KOPT-K1 (cell line): ENCODE measurements around the gene PDZD8.

Experiments
- H3K27ac ChIP-seq: fragments of 200-600 bp; sonication (generic); 2 replicates; pipeline ENCODE4 v1.5.1; 2016; ENCODE audit warnings: antibody characterized with exemption, mild to moderate bottlenecking, low read depth, low read length; ENCODE audit not compliant: poor library complexity, severe bottlenecking
- H3K36me3 ChIP-seq: fragments of 200-600 bp; sonication (generic); 2 replicates; pipeline ENCODE4 v1.5.1; 2017; ENCODE audit warnings: antibody characterized with exemption, mild to moderate bottlenecking, low read length, moderate library complexity; ENCODE audit not compliant: insufficient read depth
- H3K9me3 ChIP-seq: fragments of 200-600 bp; sonication (generic); 2 replicates; pipeline ENCODE4 v1.5.1; 2017; ENCODE audit warnings: antibody characterized with exemption, low read length, mild to moderate bottlenecking; ENCODE audit not compliant: insufficient read depth, poor library complexity, severe bottlenecking

The PDZD8 gene

DNA sequence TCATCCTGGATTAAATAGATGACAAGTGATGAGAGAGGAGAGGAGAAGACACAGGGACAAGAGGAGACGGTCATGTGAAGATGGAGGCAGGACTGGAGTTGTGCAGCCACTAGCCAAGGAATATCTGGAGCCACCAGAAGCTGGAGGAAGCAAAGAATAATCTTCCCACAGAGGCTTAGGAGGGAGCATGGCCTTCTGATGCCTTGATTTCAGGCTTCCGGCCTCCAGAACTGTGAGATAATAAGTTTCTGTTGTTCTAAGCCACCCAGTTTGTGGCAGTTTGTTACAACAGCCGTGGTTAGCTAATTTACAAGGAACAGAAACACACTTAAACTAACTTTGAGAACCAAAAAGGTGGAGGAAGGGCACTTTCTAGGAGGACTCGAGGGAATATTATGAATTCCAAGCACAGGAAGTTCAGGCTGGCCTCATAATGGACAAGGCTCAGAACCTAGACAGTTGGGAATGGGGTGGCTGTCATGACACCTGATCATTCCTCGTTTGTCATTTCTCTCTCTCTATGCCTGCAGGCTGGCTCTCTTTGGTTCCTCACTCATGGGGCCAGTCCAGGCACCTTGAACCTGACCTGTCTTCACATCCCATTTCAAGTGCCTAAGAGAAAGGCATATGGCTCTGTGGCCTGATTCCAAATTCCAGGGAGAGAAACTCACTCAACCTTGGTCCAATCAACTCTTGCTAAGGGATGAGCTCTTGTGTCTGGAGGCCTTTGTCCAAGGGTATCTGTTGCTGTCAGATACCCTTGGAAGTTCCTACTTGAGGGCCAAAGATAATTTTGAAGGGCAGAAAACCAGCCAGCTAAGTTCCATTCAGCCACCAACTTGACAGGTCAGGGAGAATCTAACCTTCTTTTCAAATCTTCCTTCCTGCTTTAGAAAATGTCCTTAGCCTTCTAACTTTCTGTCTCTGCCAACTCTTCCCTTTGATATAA is 33.5 kb upstream of the PDZD8 start:
- Histone ChIP-seq H3K9me3 (no peaks in the 10 kb centered on the region), H3K36me3 (no peaks in the 10 kb centered on the region), H3K27ac (no peak overlapping the region)

DNA sequence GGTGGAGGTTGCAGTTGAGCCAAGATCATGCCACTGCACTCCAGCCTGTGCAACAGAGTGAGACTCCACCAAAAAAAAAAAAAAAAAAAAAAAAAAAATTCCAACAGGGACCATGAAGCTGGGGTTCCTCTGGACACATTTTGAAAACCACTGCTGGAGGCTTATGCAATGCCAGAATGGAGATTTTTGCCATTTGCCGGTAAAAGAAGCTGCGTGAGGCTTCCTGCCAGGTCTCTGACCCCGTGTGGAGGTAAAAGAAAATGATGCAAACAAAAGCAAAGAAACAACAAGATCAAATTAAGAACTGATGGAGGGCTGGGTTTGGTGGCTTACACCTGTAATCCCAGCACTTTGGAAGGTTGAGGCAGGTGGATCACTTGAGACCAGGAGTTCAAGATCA is 30.5 kb upstream of the PDZD8 start:
- no peaks in the 10 kb centered on the region for H3K9me3 ChIP-seq
- no peaks in the 10 kb centered on the region for H3K36me3 ChIP-seq
- H3K27ac ChIP-seq: no peak overlapping the region

DNA sequence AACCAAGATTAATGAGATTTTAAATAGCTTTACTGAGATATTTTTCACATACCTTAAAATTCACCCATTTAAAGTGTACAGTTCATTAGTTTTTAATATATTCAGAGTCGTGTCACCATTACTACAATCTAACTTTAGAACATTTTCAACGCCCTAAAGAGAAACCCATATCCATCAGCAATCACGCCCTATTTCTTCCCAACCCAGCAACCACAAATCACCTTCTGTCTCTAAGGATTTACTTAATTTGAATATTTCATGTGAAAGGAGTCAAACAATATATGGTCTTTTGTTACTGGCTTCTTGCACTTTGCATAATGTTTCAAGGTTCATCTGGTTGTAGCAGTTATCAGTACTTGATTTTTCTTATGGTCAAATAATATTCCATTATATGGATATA is 25.1 kb upstream of the PDZD8 start:
- no peak overlapping the region for H3K27ac ChIP-seq
- no peaks in the 10 kb centered on the region for H3K9me3 ChIP-seq
- H3K36me3 ChIP-seq: no peaks in the 10 kb centered on the region

DNA sequence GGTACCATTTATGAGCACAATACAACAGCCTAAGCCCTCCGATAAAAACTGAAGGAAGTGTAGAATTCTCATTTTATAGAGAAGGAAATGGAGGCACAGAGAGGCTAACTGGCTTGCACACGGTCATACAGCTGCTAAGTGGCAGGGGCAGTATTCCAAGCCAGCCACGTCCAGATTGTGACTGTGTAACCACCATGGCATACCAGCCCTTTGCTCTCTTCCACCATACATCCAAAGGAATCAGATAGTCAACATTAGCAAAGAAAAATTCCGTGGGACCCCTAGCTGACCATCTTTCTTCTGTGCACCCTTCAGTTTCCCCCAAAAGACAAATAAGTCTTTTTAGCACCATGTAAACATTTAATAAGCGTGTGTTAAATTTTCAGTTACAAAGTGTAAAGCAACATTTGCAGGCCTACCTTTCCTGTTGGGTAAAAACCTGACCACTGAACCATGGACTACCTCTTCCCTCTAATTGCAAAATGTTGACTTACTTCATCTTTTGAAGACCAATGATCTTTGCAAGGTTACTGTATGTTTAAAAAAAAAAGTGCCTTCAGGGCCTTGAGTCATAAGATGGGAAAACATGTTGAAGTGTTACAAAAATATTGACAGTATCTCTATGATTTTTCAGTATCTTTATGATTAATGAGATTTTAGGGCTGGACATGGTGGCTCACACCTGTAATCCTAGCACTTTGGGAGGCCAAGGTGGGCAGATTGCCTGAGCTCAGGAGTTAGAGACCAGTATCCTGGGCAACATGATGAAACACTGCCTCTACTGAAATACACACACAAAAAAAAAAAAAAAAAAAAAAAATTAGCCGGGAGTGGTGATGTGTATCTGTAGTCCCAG is 24.3 kb upstream of the PDZD8 start:
- no peaks in the 10 kb centered on the region for H3K36me3 ChIP-seq
- no peak overlapping the region for H3K27ac ChIP-seq
- H3K9me3 ChIP-seq: no peaks in the 10 kb centered on the region

DNA sequence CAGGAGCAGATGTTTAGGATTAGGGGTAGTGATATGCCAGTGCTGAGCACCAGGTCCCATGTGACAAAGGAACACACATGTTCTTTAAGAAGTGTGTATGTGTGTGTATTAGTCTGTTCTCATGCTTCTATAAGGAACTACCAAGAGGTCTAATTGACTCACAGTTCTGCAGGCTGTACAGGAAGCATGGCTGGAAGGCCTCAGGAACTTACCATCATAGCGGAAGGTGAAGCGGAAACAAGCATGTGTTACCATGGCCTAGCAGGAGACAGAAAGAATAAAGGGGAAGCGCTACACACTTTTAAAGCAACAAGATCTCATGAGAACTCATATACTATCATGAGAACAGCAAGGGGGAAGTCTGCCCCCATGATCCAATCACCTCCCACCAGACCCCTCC is 22.8 kb upstream of the PDZD8 start:
- Histone ChIP-seq H3K9me3 (no peaks in the 10 kb centered on the region), H3K27ac (no peak overlapping the region), H3K36me3 (no peaks in the 10 kb centered on the region)

DNA sequence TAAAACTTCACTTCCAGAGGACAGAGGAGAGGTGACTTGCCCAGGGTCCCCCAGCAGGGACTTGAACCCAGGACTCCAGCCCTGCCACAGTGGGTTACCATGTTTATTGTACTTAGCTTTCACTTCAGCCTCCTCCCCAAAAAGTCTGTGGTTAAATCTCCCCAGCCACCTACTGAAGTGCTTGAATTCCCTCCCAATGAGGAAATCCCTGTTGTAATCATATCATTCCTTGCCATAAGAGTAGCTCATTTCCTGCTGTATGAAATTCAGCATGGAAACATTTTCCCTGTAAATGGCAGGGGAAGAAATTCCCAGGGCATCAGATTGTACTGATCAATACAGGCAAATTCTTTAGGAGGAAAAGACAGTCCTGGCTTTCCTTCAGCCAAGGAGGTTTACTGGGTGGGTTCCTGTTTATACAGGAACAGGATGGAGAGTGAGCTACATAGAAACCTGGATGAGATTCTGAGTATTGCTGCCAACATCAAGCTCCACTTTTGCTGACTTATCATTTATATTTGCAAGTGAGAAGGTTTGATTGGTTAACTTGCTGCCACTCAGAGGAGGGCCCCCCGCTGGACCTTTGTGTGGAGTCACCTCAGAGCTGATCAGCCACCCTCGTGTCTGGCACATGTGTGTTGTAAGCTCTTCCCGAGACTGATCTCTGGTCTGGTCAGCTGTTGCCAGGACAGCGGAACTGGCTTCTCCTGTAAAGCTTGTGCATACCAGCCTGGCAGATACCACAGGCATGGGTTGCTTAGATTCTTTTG is 16.4 kb upstream of the PDZD8 start:
- Histone ChIP-seq H3K9me3 (peaks cover 5% of the 10 kb centered on the region), H3K36me3 (no peaks in the 10 kb centered on the region), H3K27ac (no peak overlapping the region)

DNA sequence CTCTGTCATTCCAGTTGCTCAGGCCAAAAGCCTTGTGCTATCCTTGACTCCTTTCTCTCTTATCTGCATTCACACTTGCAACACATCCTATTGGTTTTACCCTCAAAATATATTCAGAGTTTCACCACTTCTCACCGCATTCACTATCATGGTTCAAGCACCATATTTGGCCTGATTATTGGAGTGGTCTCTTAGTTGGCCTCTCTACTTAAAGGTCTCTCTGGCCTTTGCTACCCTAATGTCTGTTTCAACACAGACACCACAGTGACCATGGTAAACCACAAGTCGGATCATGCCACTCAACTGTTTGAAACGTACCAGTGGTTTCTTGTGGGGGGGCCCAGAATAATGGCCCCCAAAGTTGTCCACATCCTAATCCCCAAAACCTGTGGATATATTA is 15.2 kb upstream of the PDZD8 start:
- no peak overlapping the region for H3K27ac ChIP-seq
- no peaks in the 10 kb centered on the region for H3K36me3 ChIP-seq
- H3K9me3 ChIP-seq: peaks cover 5% of the 10 kb centered on the region

DNA sequence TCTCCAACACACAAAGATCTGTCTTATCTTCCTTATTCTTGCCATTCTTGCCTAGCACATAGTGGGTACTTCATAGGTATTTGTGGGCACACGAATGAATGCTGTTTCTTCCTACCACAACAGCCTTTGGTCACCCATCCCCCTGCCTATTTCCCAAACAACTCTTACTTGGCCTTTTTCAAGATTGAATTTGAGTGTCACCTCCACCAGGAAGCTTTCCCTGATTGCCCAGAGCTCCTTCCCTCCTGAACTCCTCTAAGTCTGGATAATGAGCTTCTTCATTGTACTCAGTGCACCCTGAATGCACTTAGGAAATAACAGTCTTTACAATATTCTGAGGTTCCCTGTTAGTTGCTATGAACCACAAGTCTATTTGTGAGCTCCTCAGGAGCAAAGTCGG is 11.6 kb upstream of the PDZD8 start:
- no peaks in the 10 kb centered on the region for H3K36me3 ChIP-seq
- H3K9me3 ChIP-seq: peaks cover 13% of the 10 kb centered on the region
- no peak overlapping the region for H3K27ac ChIP-seq

DNA sequence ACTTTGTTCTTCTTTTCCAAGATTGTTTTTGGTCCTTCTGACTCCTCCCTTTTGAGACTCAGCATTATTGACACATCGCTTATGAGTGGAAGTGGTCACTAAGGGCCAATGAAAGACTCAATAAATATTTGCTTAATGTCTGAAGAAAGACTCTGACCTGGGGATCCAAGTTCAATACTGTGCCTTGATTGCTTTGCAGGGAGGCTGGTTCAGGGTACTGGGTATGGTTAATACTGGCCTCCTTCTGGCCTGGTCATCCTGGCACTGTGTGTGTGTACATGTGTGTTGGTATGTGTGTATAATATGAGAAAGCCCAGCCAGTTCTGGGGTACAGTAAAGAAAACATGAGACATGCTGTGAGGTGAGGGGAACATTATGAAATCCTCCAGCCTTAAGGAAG is 7.6 kb upstream of the PDZD8 start:
- Histone ChIP-seq H3K36me3 (no peaks in the 10 kb centered on the region), H3K27ac (no peak overlapping the region), H3K9me3 (peaks cover 7% of the 10 kb centered on the region)

DNA sequence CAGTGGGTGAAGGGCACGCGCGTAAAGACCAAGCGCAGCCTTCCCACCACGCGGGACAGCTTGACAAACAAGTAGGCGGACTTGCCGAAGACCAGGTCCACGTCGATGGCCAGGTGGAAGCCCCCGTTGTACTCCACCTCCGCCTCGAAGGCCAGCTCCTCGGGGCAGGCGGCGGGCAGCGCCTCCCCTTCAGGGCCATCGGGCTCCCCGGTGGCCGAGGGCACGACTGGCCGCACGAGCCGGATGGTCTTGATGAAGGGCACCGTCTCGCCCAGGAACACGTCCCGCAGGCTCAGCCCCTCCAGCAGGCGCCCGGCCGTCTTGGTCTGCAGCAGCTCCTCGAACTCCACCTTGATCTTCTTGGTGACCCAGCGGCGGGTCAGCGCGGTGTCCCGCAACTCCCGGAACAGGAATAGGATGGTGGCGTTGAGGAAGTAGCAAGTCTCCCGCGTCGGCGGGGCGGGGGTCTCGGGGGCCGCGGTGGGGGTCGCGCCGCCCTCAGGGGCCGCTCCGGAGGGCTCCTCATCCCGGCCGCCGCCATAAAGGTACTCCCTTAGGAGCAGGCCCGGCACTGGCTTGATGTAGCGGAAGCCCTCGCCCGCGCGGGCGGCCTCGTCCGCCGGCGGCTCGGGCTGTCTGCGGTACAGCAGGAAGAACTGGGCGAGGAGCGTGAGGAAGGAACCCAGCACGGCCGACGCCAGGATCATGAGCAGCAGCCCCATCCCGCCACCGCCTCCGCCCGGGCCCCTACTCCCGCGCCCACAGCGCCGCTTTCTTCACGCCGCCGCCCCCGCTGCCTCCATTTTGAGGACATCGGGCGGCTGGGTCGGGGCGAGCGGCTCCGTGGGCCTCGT is 507 bp downstream of the PDZD8 start:
- peak overlapping the region; percentile 70 for H3K27ac ChIP-seq

DNA sequence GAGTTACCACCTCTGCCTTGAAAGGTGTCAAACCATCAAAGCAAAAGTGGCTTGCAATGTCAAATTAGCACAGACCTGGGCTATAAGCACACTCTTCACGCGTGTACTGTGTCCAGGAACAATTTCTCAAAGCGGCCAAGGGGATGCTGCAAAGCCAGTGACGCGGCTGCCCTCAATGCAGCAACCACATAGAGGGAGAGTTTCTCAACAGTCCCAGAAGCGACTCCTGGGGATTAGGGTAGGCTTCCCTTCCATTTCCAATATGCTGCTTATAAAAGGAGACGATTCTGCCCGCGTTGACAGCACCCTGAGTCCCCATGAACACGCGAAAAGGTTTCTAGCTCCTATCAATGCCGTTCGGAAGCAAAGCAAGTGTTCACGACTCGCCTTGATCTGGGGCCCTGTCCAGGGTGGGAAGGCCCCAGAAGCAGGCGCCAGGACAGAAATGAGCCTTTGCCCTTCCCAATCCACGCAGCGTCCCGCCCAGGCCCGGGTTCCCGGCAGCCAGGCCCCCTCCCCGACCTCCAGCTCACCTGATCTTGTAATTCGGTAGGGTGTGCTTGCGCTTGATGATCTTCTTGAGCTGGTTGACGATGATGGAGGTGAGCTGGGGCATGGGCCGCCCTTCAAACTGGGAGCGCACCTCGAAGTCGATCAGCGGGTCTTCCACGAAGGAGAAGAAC is 1.3 kb downstream of the PDZD8 start:
- Histone ChIP-seq H3K27ac (peak overlapping the region; percentile 70), H3K36me3 (peaks cover 7% of the 10 kb centered on the region; the same call in 1 of the 2 replicates), H3K9me3 (no peaks in the 10 kb centered on the region)

More for the DNA sequence above, 507 bp downstream of the PDZD8 start:
- H3K9me3 ChIP-seq: no peaks in the 10 kb centered on the region
- peaks cover 7% of the 10 kb centered on the region; the same call in 1 of the 2 replicates for H3K36me3 ChIP-seq

DNA sequence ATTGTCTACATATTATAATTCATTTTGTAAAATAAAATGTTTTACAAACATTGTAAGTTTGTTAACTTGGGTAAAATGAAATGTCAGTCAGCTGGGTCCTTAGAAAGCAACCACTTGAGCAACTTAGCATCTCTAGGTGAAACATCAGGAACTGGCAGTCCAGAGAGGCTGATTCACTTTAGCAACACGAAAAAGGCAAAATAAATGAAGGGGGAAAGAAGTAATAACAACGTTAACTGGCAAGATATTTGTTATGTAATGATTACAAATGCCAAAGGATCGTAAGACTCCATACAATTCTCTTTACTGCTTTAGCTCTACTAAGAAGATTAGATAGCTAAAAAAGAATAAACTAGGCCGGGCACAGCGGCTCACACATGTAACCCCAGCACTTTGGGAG is 5.0 kb downstream of the PDZD8 start:
- Histone ChIP-seq H3K36me3 (peaks cover 7% of the 10 kb centered on the region; the same call in 1 of the 2 replicates), H3K9me3 (no peaks in the 10 kb centered on the region), H3K27ac (no peak overlapping the region)

DNA sequence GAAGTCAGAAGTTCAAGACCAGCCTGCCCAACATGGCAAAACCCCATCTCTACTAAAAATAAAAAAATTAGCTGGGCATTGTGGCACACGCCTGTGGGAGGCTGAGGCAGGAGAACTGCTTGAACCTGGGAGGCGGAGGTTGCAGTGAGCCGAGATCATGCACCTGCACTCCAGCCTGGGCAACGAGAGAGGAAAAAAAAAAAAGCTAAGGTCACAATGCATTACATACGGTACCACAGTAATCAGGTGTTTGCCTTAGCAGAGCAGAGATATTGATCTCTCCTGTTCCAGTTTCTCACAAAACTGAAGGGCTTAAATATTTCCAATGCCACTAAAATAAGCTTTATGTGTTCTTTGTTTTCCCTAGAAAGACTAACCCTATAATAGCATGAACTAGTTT is 7.5 kb downstream of the PDZD8 start:
- H3K36me3 ChIP-seq: peaks cover 7% of the 10 kb centered on the region; the same call in 1 of the 2 replicates
- H3K27ac ChIP-seq: no peak overlapping the region
- no peaks in the 10 kb centered on the region for H3K9me3 ChIP-seq
